ENCODE measurements around the gene RCOR2.

The RCOR2 gene

GRCh38 chr11:63889344-63889743, 27.6 kb downstream of the RCOR2 start:
- Histone ChIP-seq H3K4me3 (replicated peaks; ENCODE audit: low read depth, low read length) (no peak overlapping the region), H3K36me3 (ENCODE audit: control insufficient read depth, insufficient read depth, low read length) (peaks cover 9% of the 10 kb centered on the region), H3K27me3 (replicated peaks; ENCODE audit: control insufficient read depth, insufficient read depth, low read length) (no peaks in the 10 kb centered on the region)
- TF ChIP-seq CTCF (IDR thresholded peaks at IDR 0.05; ENCODE audit: insufficient read depth, low read length, poor library complexity, severe bottlenecking), result no peak
- no peak for DNase-seq (ENCODE audit: extremely low read depth, insufficient read length)

GRCh38 chr11:63888170-63889086, 28.5 kb downstream of the RCOR2 start:
- no peak for TF ChIP-seq CTCF (IDR thresholded peaks at IDR 0.05; ENCODE audit: insufficient read depth, low read length, poor library complexity, severe bottlenecking)
- DNase-seq (ENCODE audit: extremely low read depth, insufficient read length), result peak; percentile 77
- Histone ChIP-seq H3K4me3 (replicated peaks; ENCODE audit: low read depth, low read length) (peak overlapping the region; percentile 64), H3K36me3 (ENCODE audit: control insufficient read depth, insufficient read depth, low read length) (peaks cover 9% of the 10 kb centered on the region), H3K27me3 (replicated peaks; ENCODE audit: control insufficient read depth, insufficient read depth, low read length) (no peaks in the 10 kb centered on the region)

- no peak for DNase-seq (ENCODE audit: extremely low read depth, insufficient read length)
- Histone ChIP-seq H3K27me3 (replicated peaks; ENCODE audit: control insufficient read depth, insufficient read depth, low read length) (no peaks in the 10 kb centered on the region), H3K36me3 (ENCODE audit: control insufficient read depth, insufficient read depth, low read length) (peaks cover 9% of the 10 kb centered on the region), H3K4me3 (replicated peaks; ENCODE audit: low read depth, low read length) (peak overlapping the region; percentile 64; the same call in 1 of the 2 replicates)
- no peak for TF ChIP-seq CTCF (IDR thresholded peaks at IDR 0.05; ENCODE audit: insufficient read depth, low read length, poor library complexity, severe bottlenecking)
Observed at GRCh38 chr11:63887386-63887999, 29.5 kb downstream of the RCOR2 start.

- DNase-seq (ENCODE audit: extremely low read depth, insufficient read length), result no peak
- no peak for TF ChIP-seq CTCF (IDR thresholded peaks at IDR 0.05; ENCODE audit: insufficient read depth, low read length, poor library complexity, severe bottlenecking)
Observed at GRCh38 chr11:63884196-63884932, 32.6 kb downstream of the RCOR2 start.

GRCh38 chr11:63883791-63884190, 33.2 kb downstream of the RCOR2 start:
- DNase-seq (ENCODE audit: extremely low read depth, insufficient read length), result no peak
- Histone ChIP-seq H3K36me3 (ENCODE audit: control insufficient read depth, insufficient read depth, low read length) (no peaks in the 10 kb centered on the region; the same call in none of the 2 replicates), H3K27me3 (replicated peaks; ENCODE audit: control insufficient read depth, insufficient read depth, low read length) (no peaks in the 10 kb centered on the region), H3K4me3 (replicated peaks; ENCODE audit: low read depth, low read length) (no peak overlapping the region)
- TF ChIP-seq CTCF (IDR thresholded peaks at IDR 0.05; ENCODE audit: insufficient read depth, low read length, poor library complexity, severe bottlenecking), result no peak

More at GRCh38 chr11:63884196-63884932, 32.6 kb downstream of the RCOR2 start:
- Histone ChIP-seq H3K4me3 (replicated peaks; ENCODE audit: low read depth, low read length) (no peak overlapping the region), H3K27me3 (replicated peaks; ENCODE audit: control insufficient read depth, insufficient read depth, low read length) (no peaks in the 10 kb centered on the region), H3K36me3 (ENCODE audit: control insufficient read depth, insufficient read depth, low read length) (no peaks in the 10 kb centered on the region; the same call in none of the 2 replicates)
